ENCODE data around the gene LRRC1.

LRRC1 gene

GRCh38 chr6:53818858-53819609 lies 24.2 kb downstream of the LRRC1 start:
- no peak for DNase-seq

- DNase-seq = no peak
Observed at GRCh38 chr6:53822401-53823125, 27.8 kb downstream of the LRRC1 start.

- no peak for DNase-seq
Observed at GRCh38 chr6:53824714-53825113, 29.9 kb downstream of the LRRC1 start.

- no peak for DNase-seq
Observed at GRCh38 chr6:53825532-53826321, 30.9 kb downstream of the LRRC1 start.

- no peak for DNase-seq
Observed at GRCh38 chr6:53827531-53827930, 32.7 kb downstream of the LRRC1 start.

- DNase-seq = no peak
Observed at GRCh38 chr6:53828215-53828614, 33.4 kb downstream of the LRRC1 start.

- DNase-seq = no peak
Observed at GRCh38 chr6:53828966-53829697, 34.3 kb downstream of the LRRC1 start.

GRCh38 chr6:53829698-53830221 lies 35.0 kb downstream of the LRRC1 start:
- no peak for DNase-seq

- no peak for DNase-seq
Observed at GRCh38 chr6:53830366-53830765, 35.6 kb downstream of the LRRC1 start.

GRCh38 chr6:53831081-53831869 lies 36.5 kb downstream of the LRRC1 start:
- DNase-seq = no peak

- DNase-seq = no peak
Observed at GRCh38 chr6:53831936-53832660, 37.3 kb downstream of the LRRC1 start.

GRCh38 chr6:53833155-53833554 lies 38.4 kb downstream of the LRRC1 start:
- DNase-seq = no peak

- no peak for DNase-seq
Observed at GRCh38 chr6:53834132-53834531, 39.3 kb downstream of the LRRC1 start.

- DNase-seq = no peak
Observed at GRCh38 chr6:53837865-53838769, 43.3 kb downstream of the LRRC1 start.

- no peak for DNase-seq
Observed at GRCh38 chr6:53840027-53840426, 45.2 kb downstream of the LRRC1 start.

GRCh38 chr6:53845280-53846195 lies 50.7 kb downstream of the LRRC1 start:
- DNase-seq = no peak

GRCh38 chr6:53846250-53846649 lies 51.4 kb downstream of the LRRC1 start:
- no peak for DNase-seq

- DNase-seq = no peak
Observed at GRCh38 chr6:53847796-53848314, 53.0 kb downstream of the LRRC1 start.

GRCh38 chr6:53850527-53850926 lies 55.7 kb downstream of the LRRC1 start:
- DNase-seq = no peak

Measured in activated CD8-positive, alpha-beta memory T cell treated with anti-CD3 and anti-CD28 coated beads, Interleukin-2, amount 50 U/mL, for 4 hours (primary cell).